Mucosa of stomach (tissue), 1 donor: ENCODE data around the gene UGT1A3.
"Not testable (repeated sequence)": the region's sequence is repeated elsewhere in the genome, so short reads cannot be mapped to it uniquely, and the experiment has no call there.

Source experiments
- H3K27me3 ChIP-seq: one replicate; pipeline ENCODE4 v1.7.0; 2013; ENCODE audit warnings: mild to moderate bottlenecking, low read length; ENCODE audit not compliant: control insufficient read depth, insufficient read depth
- H3K36me3 ChIP-seq: one replicate; pipeline ENCODE4 v1.7.0; 2013; ENCODE audit warnings: low read length; ENCODE audit not compliant: control insufficient read depth, insufficient read depth
- H3K4me1 ChIP-seq: one replicate; pipeline ENCODE4 v1.7.0; 2013; ENCODE audit warnings: mild to moderate bottlenecking, low read length; ENCODE audit not compliant: control insufficient read depth, insufficient read depth
- H3K4me3 ChIP-seq: one replicate; pipeline ENCODE4 v1.7.0; 2013; ENCODE audit warnings: low read length
- H3K9ac ChIP-seq: one replicate; pipeline ENCODE4 v1.7.0; 2013; ENCODE audit warnings: mild to moderate bottlenecking, low read length, moderate library complexity
- H3K9me3 ChIP-seq: one replicate; pipeline ENCODE4 v1.7.0; 2013; ENCODE audit warnings: mild to moderate bottlenecking, low read length, moderate library complexity; ENCODE audit not compliant: control insufficient read depth
- donor health status: Pancreatic carcinoma.

Gene UGT1A3

GRCh38 chr2:233692648-233693047, 36.2 kb upstream of the UGT1A3 start, which contains the start of gene UGT1A6:
UGT1A6 (plus strand) TSS chr2:233692890; CDS start chr2:233693005, 115 bp downstream.
- H3K27me3 ChIP-seq, result no peaks in the 10 kb centered on the region
- no peaks in the 10 kb centered on the region for H3K9me3 ChIP-seq
- H3K4me3 ChIP-seq, result peak within 1 kb of the TSS; percentile 9
- peak within 1 kb of the TSS; percentile 59 for H3K9ac ChIP-seq
- peaks cover 54% of the 10 kb centered on the region for H3K4me1 ChIP-seq
- H3K36me3 ChIP-seq, result no peaks in the 10 kb centered on the region

GRCh38 chr2:233693963-233694362, 34.9 kb upstream of the UGT1A3 start:
- Histone ChIP-seq H3K4me1 (peaks cover 44% of the 10 kb centered on the region), H3K9me3 (no peaks in the 10 kb centered on the region), H3K4me3 (no peak overlapping the region), H3K9ac (no peak overlapping the region), H3K27me3 (no peaks in the 10 kb centered on the region), H3K36me3 (no peaks in the 10 kb centered on the region)

- Histone ChIP-seq H3K4me3 (no peak overlapping the region), H3K4me1 (peaks cover 19% of the 10 kb centered on the region), H3K27me3 (no peaks in the 10 kb centered on the region), H3K9me3 (no peaks in the 10 kb centered on the region), H3K36me3 (no peaks in the 10 kb centered on the region), H3K9ac (no peak overlapping the region)
Observed at GRCh38 chr2:233698740-233699139, 30.1 kb upstream of the UGT1A3 start.

DNA sequence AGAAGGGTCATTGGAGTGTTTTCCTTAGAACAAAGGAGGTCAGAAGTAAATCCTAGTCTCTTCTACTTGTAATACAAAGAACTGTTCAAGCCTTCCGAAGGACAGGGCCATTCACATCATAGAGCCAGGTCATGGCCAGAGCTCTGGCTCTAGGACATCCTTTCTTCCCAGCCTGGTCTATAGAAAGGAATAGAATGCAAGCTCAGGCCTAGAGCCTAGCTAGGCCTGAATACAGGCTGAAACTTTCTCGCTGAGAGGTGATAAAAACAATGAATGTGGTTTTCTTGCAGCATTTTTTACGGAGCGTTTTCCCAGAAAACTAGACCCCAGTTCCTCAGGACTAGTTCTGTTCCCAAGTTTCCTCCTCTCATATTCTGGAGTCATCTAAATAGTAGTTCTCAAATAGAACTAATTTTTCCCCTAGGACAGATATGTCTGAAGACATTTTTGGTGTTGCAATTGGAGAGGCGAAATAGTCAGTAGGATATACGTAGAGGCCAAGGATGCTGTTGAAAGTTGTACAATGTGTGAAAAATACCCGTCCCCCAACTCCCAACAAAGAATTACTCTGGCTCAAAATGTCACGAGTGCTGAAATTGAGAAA, 29.3 kb upstream of the UGT1A3 start:
- no peak overlapping the region for H3K9ac ChIP-seq
- no peak overlapping the region for H3K4me3 ChIP-seq
- peaks cover 11% of the 10 kb centered on the region for H3K4me1 ChIP-seq
- H3K36me3 ChIP-seq, result no peaks in the 10 kb centered on the region
- H3K9me3 ChIP-seq, result no peaks in the 10 kb centered on the region
- H3K27me3 ChIP-seq, result no peaks in the 10 kb centered on the region

DNA sequence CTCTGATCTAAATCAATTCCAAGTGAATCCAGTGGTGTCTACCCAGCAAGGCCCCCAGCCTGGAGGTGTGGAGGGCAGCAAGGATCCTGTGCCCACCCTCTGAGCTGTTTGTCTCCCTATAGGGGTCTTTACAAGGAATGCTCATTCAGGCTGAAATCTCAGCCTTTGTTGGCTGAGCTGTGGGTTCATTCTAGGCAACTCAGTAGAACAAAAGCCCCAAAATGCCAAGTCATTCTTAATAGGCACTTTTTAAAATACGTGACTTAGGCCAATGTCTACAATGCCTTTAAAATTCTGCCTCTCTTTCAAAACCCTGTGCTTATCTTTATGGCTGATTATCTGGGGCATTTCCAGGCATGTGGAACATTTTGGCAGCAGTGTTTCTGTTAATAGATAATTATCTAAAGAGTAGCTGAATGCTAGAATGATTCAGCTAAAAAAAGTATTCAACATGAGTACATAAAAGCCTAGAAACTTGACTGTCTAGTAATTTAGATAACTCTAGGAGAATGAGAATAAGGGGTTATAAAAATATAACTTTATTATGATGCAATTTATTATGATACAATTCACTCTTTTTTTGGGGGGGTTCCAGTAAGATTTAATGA, 28.7 kb upstream of the UGT1A3 start:
- no peak overlapping the region for H3K9ac ChIP-seq
- no peaks in the 10 kb centered on the region for H3K27me3 ChIP-seq
- no peak overlapping the region for H3K4me3 ChIP-seq
- H3K36me3 ChIP-seq, result no peaks in the 10 kb centered on the region
- peaks cover 10% of the 10 kb centered on the region for H3K4me1 ChIP-seq
- H3K9me3 ChIP-seq, result no peaks in the 10 kb centered on the region

GRCh38 chr2:233700842-233701241, 28.0 kb upstream of the UGT1A3 start:
- not testable (repeated sequence) for H3K36me3 ChIP-seq, H3K4me3 ChIP-seq, H3K9ac ChIP-seq, H3K9me3 ChIP-seq, H3K27me3 ChIP-seq
- peaks cover 13% of the 10 kb centered on the region for H3K4me1 ChIP-seq

GRCh38 chr2:233702238-233702637, 26.6 kb upstream of the UGT1A3 start:
- Histone ChIP-seq H3K9me3 (no peaks in the 10 kb centered on the region), H3K4me3 (no peak overlapping the region), H3K4me1 (peaks cover 27% of the 10 kb centered on the region), H3K36me3 (no peaks in the 10 kb centered on the region), H3K9ac (no peak overlapping the region), H3K27me3 (no peaks in the 10 kb centered on the region)

GRCh38 chr2:233705911-233706506, 22.8 kb upstream of the UGT1A3 start:
- no peak overlapping the region for H3K9ac ChIP-seq
- no peak overlapping the region for H3K4me3 ChIP-seq
- no peaks in the 10 kb centered on the region for H3K9me3 ChIP-seq
- H3K27me3 ChIP-seq, result no peaks in the 10 kb centered on the region
- H3K4me1 ChIP-seq, result peaks cover 36% of the 10 kb centered on the region
- H3K36me3 ChIP-seq, result no peaks in the 10 kb centered on the region

DNA sequence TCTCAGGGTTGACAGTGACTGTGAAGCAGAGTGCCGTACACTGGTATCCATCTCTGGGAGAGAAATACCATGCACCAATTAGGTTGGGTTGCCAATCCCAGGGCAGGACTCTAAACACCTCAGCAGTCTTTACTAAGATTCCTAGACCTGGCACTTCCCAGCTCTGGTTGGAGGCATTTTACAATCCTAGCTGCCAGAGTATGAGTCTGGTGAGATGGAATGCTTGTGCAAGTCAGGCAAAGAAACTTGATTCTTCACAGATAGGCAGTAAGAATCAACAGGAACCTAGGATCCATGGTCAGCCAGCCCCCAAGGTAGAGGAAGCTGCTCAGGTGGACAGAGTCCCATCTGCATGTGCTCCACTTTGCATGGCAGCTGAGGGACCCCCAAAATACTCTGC, 22.1 kb upstream of the UGT1A3 start:
- no peaks in the 10 kb centered on the region for H3K27me3 ChIP-seq
- H3K9ac ChIP-seq, result no peak overlapping the region
- H3K4me1 ChIP-seq, result peaks cover 43% of the 10 kb centered on the region
- no peaks in the 10 kb centered on the region for H3K9me3 ChIP-seq
- H3K36me3 ChIP-seq, result no peaks in the 10 kb centered on the region
- no peak overlapping the region for H3K4me3 ChIP-seq

DNA sequence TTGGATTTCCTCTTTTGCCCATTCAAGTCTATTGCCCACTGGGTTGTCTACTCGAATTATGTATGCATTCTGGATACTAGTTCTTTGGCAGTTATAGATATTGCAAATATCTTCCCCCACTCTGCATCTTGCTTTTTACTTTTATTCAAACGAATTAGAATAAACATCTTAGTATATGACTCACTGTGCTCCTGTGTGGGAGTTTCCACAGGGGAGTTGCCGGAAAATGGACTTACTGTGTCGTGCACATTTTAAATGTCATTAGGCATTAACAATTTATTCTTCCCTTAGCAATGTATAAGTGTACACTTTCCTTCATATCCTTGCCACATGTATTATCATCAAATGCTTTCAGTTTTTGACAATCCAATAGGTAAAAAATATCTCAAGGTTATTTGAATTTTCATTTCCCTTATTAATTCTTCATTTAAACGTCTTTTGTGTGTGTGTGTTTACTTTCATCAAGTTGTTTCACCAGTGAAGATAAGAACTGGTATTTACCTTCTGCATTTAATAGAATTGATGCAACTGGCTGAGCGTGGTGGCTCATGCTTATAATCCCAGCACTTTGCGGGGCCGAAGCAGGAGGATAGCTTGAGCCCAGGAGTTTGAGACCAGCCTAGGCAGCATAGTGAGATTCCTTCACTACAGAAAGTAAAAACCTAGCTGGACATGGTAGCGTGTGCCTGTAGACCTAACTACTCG, 20.8 kb upstream of the UGT1A3 start:
- Histone ChIP-seq H3K36me3 (no peaks in the 10 kb centered on the region), H3K27me3 (no peaks in the 10 kb centered on the region), H3K9ac (peak overlapping the region; percentile 19), H3K4me1 (peaks cover 44% of the 10 kb centered on the region), H3K4me3 (no peak overlapping the region), H3K9me3 (no peaks in the 10 kb centered on the region)

GRCh38 chr2:233708942-233709341, 19.9 kb upstream of the UGT1A3 start:
- Histone ChIP-seq H3K36me3 (no peaks in the 10 kb centered on the region), H3K9me3 (no peaks in the 10 kb centered on the region), H3K4me1 (peaks cover 44% of the 10 kb centered on the region), H3K9ac (no peak overlapping the region), H3K27me3 (no peaks in the 10 kb centered on the region), H3K4me3 (no peak overlapping the region)
